LNCaP clone FGC (cell line): ENCODE results near the gene SMARCB1.

ENCODE experiments used
- DNase-seq: peaks from one replicate; pipeline ENCODE4 v3.0.0-alpha.2; 2011; ENCODE audit warnings: low read depth
- H3K4me3 ChIP-seq: 2 replicates; pipeline ENCODE4 v1.5.1; 2011; ENCODE audit warnings: mild to moderate bottlenecking, low read depth, low read length, control low read depth
- TF ChIP-seq, protein P1 (sequence below): IDR thresholded peaks from 2 replicates; pipeline ENCODE4 v1.5.1; 2012; ENCODE audit warnings: mild to moderate bottlenecking; ENCODE audit not compliant: control insufficient read depth, insufficient read depth; ENCODE audit errors: extremely low read depth

SMARCB1 gene

DNA sequence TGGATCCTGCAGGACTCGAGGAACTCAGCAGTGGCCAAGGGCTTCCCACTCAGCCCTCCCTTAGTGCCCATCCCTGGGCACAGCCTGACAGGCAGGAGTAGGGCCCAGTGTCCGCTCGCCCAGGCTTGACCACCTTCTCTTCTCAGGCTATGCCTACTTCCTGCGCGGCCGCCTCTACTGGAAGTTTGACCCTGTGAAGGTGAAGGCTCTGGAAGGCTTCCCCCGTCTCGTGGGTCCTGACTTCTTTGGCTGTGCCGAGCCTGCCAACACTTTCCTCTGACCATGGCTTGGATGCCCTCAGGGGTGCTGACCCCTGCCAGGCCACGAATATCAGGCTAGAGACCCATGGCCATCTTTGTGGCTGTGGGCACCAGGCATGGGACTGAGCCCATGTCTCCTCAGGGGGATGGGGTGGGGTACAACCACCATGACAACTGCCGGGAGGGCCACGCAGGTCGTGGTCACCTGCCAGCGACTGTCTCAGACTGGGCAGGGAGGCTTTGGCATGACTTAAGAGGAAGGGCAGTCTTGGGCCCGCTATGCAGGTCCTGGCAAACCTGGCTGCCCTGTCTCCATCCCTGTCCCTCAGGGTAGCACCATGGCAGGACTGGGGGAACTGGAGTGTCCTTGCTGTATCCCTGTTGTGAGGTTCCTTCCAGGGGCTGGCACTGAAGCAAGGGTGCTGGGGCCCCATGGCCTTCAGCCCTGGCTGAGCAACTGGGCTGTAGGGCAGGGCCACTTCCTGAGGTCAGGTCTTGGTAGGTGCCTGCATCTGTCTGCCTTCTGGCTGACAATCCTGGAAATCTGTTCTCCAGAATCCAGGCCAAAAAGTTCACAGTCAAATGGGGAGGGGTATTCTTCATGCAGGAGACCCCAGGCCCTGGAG is 3.3 kb upstream of the SMARCB1 start:
- TF ChIP-seq, protein P1, sequence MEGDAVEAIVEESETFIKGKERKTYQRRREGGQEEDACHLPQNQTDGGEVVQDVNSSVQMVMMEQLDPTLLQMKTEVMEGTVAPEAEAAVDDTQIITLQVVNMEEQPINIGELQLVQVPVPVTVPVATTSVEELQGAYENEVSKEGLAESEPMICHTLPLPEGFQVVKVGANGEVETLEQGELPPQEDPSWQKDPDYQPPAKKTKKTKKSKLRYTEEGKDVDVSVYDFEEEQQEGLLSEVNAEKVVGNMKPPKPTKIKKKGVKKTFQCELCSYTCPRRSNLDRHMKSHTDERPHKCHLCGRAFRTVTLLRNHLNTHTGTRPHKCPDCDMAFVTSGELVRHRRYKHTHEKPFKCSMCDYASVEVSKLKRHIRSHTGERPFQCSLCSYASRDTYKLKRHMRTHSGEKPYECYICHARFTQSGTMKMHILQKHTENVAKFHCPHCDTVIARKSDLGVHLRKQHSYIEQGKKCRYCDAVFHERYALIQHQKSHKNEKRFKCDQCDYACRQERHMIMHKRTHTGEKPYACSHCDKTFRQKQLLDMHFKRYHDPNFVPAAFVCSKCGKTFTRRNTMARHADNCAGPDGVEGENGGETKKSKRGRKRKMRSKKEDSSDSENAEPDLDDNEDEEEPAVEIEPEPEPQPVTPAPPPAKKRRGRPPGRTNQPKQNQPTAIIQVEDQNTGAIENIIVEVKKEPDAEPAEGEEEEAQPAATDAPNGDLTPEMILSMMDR = no peak

DNA sequence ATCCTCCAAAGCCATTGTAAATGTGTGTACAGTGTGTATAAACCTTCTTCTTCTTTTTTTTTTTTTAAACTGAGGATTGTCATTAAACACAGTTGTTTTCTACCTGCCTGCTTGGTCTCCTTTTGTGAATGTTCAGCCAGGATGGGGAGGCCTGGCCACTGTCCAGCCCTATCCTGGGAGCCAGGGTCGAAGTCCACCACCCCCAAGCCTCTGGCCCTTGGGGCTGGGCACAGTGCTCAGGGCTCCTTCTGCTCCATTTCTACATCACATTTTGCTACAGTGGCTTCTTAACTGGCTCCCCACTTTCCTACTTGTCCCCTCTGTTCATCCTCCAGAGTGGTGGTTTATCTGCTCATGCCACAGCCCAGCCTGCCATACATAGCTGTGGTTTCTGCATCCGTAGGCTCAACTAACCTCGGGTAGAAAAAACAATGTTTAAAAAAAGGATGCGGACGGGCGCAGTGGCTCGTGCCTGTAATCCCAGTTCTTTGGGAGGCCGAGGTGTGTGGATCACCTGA is 2.5 kb upstream of the SMARCB1 start:
- DNase-seq = no peak
- no peak overlapping the region for H3K4me3 ChIP-seq
- TF ChIP-seq, protein P1 = no peak

More for the DNA sequence above, 3.3 kb upstream of the SMARCB1 start:
- H3K4me3 ChIP-seq = no peak overlapping the region
- no peak for DNase-seq

DNA sequence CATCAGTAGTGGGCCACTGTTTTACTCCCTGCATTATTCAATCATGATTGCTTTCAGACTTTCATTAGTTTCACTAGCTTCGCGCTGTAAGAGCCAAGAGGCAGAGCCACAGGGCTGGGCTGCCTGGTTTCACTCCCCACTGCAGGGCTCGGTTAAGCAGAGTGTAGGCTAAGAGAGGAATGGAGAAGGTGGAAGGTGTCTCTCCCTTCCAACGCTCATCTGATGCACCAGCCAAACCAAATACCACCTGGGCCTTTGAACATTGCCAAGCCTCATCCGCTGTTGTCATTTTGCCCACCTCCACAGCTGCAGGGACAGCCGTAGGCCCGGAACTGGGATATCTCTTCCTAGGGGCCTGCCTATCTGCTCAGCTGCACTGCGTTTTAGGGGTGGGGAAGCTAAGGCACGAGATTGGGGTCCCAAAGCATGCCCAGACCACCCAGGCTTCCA is 480 bp upstream of the SMARCB1 start:
- TF ChIP-seq, protein P1 = no peak
- peak; percentile 74 for DNase-seq
- peak overlapping the region; percentile 83 for H3K4me3 ChIP-seq

DNA sequence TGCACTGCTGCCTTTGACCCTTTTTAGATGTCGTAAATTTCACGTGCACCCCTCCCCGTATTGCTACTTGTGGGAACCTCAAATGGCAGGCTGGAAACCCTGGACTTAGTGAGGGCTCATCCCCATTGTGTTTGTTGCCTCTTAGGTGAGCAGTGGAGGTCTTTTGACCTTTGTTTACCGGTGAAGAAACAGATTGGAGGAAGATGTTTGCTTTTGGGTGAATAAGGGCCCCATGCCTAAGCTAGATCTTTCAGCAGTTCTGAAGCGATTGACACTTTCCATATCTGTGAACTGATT is 782 bp downstream of the SMARCB1 start:
- peak overlapping the region; percentile 83 for H3K4me3 ChIP-seq
- TF ChIP-seq, protein P1 = no peak
- no peak for DNase-seq

DNA sequence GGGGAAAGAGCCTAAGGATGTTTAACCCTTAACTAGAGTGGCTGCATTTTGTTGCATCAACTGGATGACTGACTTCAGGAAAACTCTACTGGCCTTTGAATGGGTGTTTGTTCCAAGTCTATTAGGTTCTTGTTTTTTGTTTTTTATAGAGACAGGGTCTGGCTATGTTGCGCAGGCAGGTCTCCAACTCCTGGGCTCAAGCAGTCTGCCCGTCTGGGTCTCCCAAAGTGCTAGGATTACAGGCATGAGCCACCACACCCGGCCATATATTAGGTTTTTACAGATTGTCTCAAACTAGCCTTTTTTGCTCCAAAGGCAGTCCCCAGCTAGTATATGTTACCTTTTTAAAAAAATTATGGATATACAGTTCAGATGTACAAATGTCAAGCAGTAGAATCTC is 1.1 kb downstream of the SMARCB1 start:
- TF ChIP-seq, protein P1 = no peak
- peak overlapping the region; percentile 83 for H3K4me3 ChIP-seq
- no peak for DNase-seq

DNA sequence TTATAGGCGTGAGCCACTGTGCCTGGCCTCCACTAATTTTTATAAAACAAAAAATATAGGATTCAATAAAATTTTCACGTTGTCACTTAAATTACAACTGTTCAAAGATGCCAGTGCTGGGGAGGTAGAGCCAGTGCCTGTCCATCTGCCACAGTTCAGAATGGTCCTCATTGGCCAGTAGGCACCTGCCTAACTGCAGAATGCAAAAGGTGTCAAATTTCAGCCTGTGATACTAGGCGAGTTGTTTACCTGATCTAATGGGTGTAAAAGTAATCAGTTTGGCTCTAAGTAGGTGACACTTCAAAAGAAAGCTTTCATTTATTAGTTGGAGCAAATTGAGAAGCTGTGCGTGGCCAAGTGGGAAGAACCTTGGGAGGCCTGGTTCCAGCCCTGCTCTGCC is 2.4 kb downstream of the SMARCB1 start:
- no peak overlapping the region for H3K4me3 ChIP-seq
- DNase-seq = no peak
- TF ChIP-seq, protein P1 = no peak
